Panc1 (cell line): Measurements from ENCODE around the gene TPD52L1.

ENCODE experiments used
- POLR2AphosphoS5 ChIP-seq: IDR thresholded peaks from 2 replicates; pipeline ENCODE4 v1.6.1; 2012; ENCODE audit warnings: mild to moderate bottlenecking, low read depth, low read length, moderate library complexity
- REST ChIP-seq, 2 experiments: IDR thresholded peaks; 2 replicates each; pipeline ENCODE4 v1.6.1; 2011 to 2012; ENCODE audit warnings: low read depth in 2 of 2, control low read depth in 1 of 2, low read length in 1 of 2, mild to moderate bottlenecking in 1 of 2, moderate library complexity in 1 of 2; ENCODE audit not compliant: insufficient read depth in 1 of 2
- SIN3A ChIP-seq: IDR thresholded peaks from 2 replicates; pipeline ENCODE4 v1.6.1; 2012; ENCODE audit warnings: low read depth, mild to moderate bottlenecking, low read length, moderate library complexity, borderline replicate concordance; ENCODE audit not compliant: insufficient read depth
- TCF7L2 ChIP-seq: IDR thresholded peaks from 2 replicates; pipeline ENCODE4 v1.6.1; 2011; ENCODE audit warnings: mild to moderate bottlenecking, low read depth, low read length, inconsistent platforms
- TF ChIP-seq, protein P1 (sequence below): fragments of 450-650 bp; IDR thresholded peaks from 2 replicates; pipeline ENCODE4 v1.5.1; 2017; ENCODE audit warnings: mild to moderate bottlenecking

- TF ChIP-seq POLR2AphosphoS5 (no peak), SIN3A (no peak), REST (IDR thresholded peaks at IDR 0.05; ENCODE audit: insufficient read depth in 1 of 2, low read depth in 2 of 2, low read length in 1 of 2) (no peak), TCF7L2 (no peak)
- TF ChIP-seq, protein P1, sequence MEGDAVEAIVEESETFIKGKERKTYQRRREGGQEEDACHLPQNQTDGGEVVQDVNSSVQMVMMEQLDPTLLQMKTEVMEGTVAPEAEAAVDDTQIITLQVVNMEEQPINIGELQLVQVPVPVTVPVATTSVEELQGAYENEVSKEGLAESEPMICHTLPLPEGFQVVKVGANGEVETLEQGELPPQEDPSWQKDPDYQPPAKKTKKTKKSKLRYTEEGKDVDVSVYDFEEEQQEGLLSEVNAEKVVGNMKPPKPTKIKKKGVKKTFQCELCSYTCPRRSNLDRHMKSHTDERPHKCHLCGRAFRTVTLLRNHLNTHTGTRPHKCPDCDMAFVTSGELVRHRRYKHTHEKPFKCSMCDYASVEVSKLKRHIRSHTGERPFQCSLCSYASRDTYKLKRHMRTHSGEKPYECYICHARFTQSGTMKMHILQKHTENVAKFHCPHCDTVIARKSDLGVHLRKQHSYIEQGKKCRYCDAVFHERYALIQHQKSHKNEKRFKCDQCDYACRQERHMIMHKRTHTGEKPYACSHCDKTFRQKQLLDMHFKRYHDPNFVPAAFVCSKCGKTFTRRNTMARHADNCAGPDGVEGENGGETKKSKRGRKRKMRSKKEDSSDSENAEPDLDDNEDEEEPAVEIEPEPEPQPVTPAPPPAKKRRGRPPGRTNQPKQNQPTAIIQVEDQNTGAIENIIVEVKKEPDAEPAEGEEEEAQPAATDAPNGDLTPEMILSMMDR, result no peak
These were observed 10.2 kb downstream of the TPD52L1 start for GRCh38 chr6:125163811-125164210.
